SK-N-MC (cell line): ENCODE results near the gene DLEC1.

Experiments used
- DNase-seq: peaks from one replicate; pipeline ENCODE4 v3.0.0-alpha.2; 2011; ENCODE audit warnings: low read depth, low spot score
- H3K27ac ChIP-seq: fragments of 200-600 bp; sonication (generic); 2 replicates; pipeline ENCODE4 v1.5.1; 2016; ENCODE audit warnings: mixed run types
- H3K36me3 ChIP-seq: fragments of 200-600 bp; sonication (generic); 2 replicates; pipeline ENCODE4 v1.6.1; 2017; ENCODE audit warnings: antibody characterized with exemption, low read length, mixed read lengths; ENCODE audit not compliant: insufficient read depth
- H3K4me3 ChIP-seq: fragments of 200-600 bp; sonication (generic); 2 replicates; pipeline ENCODE4 v1.5.1; 2016
- H3K9ac ChIP-seq: fragments of 200-600 bp; sonication (generic); 2 replicates; pipeline ENCODE4 v1.8.0; 2017; ENCODE audit warnings: mixed run types, mixed read lengths; ENCODE audit not compliant: insufficient read length
- H3K9me3 ChIP-seq: fragments of 200-600 bp; sonication (generic); 2 replicates; pipeline ENCODE4 v1.6.1; 2017; ENCODE audit warnings: low read depth, mild to moderate bottlenecking, antibody characterized with exemption, low read length, moderate library complexity, mixed read lengths
- EZH2 ChIP-seq: fragments of 200-600 bp; sonication (generic); IDR thresholded peaks from one replicate; pipeline ENCODE4 v1.6.1; 2017; ENCODE audit warnings: antibody characterized with exemption
- FOXP2 ChIP-seq: optimal IDR thresholded peaks from 2 replicates; pipeline ENCODE3; 2011; ENCODE audit warnings: mild to moderate bottlenecking, moderate library complexity; ENCODE audit not compliant: insufficient read depth; ENCODE audit errors: extremely low read length, control extremely low read depth
- POLR2AphosphoS5 ChIP-seq: IDR thresholded peaks from 2 replicates; pipeline ENCODE4 v1.6.1; 2012; ENCODE audit warnings: mild to moderate bottlenecking, low read depth, low read length, borderline replicate concordance

The DLEC1 gene

GRCh38 chr3:38000965-38001455 is 38.0 kb upstream of the DLEC1 start:
- no peak for DNase-seq
- Histone ChIP-seq H3K36me3 (no peaks in the 10 kb centered on the region), H3K9ac (no peak overlapping the region), H3K27ac (no peak overlapping the region), H3K9me3 (no peaks in the 10 kb centered on the region), H3K4me3 (no peak overlapping the region)
- TF ChIP-seq POLR2AphosphoS5 (no peak), FOXP2 (no peak), EZH2 (no peak)

DNA sequence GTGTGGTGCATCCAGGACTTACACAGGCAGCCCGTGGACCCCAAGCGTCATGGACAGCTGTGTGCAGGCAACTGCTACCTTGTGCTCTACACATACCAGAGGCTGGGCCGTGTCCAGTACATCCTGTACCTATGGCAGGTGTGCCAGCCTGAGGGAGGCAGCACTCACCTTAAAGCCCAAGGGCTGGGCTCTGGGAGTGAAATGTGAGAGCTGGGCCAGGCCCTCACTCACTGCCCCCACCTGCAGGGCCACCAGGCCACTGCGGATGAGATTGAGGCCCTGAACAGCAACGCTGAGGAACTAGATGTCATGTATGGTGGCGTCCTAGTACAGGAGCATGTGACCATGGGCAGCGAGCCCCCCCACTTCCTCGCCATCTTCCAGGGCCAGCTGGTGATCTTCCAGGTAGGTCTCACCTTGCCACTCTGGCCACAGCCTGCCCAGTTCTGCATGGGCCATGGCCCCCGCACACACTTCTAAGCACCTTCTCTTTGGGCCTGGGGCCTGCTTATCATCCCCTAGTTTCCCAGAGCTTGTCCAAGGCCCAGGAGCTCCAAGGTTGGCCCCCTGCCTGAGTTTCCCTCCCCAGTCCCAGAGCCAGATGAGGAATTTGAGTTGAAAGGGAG is 37.4 kb upstream of the DLEC1 start:
- H3K36me3 ChIP-seq: no peaks in the 10 kb centered on the region
- no peak overlapping the region for H3K9ac ChIP-seq
- no peaks in the 10 kb centered on the region for H3K9me3 ChIP-seq
- no peak overlapping the region for H3K27ac ChIP-seq
- DNase-seq: no peak
- no peak overlapping the region for H3K4me3 ChIP-seq
- no peak for TF ChIP-seq EZH2
- no peak for TF ChIP-seq POLR2AphosphoS5

DNA sequence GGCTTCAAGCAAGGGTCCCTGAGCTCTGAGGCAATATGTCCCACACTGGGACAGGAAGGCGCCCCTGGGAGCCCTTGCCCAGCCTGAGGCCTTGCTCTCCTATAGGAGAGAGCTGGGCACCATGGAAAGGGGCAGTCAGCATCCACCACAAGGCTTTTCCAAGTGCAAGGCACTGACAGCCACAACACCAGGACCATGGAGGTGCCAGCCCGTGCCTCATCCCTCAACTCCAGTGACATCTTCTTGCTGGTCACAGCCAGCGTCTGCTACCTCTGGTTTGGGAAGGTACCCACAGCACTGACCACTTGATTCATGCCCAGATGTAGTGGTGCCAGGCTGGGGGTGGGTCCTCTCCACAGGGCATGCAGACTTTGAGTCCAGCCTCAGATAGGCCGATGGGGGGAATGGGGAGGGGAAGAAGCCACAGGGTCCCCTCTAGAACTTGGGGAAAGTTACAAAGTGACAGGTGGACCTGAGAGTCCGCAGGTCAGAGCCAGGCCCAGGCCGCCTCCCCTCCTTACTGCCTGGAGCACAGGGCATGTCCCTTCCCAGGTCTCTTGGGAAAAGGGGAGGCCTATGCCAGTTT is 36.6 kb upstream of the DLEC1 start:
- no peak overlapping the region for H3K27ac ChIP-seq
- H3K9me3 ChIP-seq: no peaks in the 10 kb centered on the region
- TF ChIP-seq FOXP2: no peak
- TF ChIP-seq POLR2AphosphoS5: no peak
- TF ChIP-seq EZH2: no peak
- H3K36me3 ChIP-seq: no peaks in the 10 kb centered on the region
- DNase-seq: no peak
- no peak overlapping the region for H3K4me3 ChIP-seq
- H3K9ac ChIP-seq: no peak overlapping the region

GRCh38 chr3:38002940-38003339 is 36.1 kb upstream of the DLEC1 start:
- Histone ChIP-seq H3K9me3 (no peaks in the 10 kb centered on the region), H3K4me3 (no peak overlapping the region), H3K9ac (no peak overlapping the region), H3K36me3 (no peaks in the 10 kb centered on the region), H3K27ac (no peak overlapping the region)
- no peak for DNase-seq
- TF ChIP-seq FOXP2: no peak
- no peak for TF ChIP-seq POLR2AphosphoS5
- TF ChIP-seq EZH2: no peak

GRCh38 chr3:38003371-38003816 is 35.6 kb upstream of the DLEC1 start:
- no peak for TF ChIP-seq FOXP2
- no peak for TF ChIP-seq POLR2AphosphoS5
- no peak for TF ChIP-seq EZH2
- Histone ChIP-seq H3K4me3 (no peak overlapping the region), H3K9ac (no peak overlapping the region), H3K36me3 (no peaks in the 10 kb centered on the region), H3K27ac (no peak overlapping the region), H3K9me3 (no peaks in the 10 kb centered on the region)
- no peak for DNase-seq

DNA sequence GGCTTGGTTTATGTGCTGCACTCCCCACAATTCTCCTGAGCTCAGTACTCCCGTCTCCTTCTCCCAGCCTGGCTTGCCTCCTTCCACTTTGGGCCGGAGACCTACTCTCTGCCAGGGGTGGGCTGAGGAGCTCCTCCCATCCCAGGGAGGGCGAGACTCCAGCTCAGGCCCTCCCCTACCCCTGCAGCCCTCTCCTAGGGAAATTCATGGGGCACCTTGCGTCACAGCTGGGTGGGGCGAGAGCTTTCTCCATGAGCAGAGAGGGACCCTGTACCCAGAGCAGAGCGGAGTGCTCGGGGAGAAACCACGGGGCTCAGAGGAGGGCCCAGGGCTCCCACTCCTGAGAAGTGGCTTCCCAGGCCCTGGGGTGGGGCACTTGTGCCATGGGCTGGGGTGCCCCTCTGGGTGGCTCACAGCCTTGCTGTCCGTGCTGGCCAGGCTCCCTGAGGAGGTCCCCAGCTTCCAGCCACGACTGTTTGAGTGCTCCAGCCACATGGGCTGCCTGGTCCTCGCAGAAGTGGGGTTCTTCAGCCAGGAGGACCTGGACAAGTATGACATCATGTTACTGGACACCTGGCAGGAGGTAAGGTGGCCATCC is 35.1 kb upstream of the DLEC1 start:
- TF ChIP-seq FOXP2: no peak
- no peak for TF ChIP-seq POLR2AphosphoS5
- TF ChIP-seq EZH2: no peak
- no peak overlapping the region for H3K4me3 ChIP-seq
- H3K9ac ChIP-seq: no peak overlapping the region
- H3K36me3 ChIP-seq: no peaks in the 10 kb centered on the region
- DNase-seq: no peak
- H3K27ac ChIP-seq: no peak overlapping the region
- H3K9me3 ChIP-seq: no peaks in the 10 kb centered on the region

DNA sequence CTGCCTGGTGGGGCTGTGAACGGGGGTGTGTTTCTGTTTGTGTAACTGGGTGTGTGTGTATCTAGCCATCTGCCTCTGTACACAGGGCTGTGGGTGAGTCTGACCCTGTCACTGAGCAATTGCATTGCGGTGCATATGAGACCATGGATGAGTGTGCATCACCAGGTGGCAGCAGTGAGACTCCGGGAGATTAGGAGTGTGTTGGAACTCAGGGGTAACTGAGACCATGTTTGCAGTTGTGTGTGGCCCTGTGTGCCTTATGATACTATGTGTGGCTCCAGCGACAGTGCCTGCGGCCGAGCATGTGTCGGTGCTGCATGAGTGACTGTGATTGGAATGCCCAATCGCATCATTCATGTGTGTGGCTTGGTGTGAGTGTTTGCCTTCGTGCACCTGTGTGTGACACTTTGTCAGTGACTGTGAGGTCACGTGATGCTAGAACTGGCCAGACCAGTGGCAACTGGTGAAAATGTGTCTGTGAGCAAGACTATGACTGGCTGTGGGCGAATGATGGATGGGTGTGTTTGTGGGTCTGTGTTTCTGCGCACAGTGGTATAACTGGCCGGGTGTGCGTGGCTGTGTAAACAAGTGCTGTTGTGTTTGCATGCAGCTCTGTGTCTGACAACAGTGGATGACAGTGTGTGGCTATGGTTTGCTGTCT is 34.5 kb upstream of the DLEC1 start:
- H3K9me3 ChIP-seq: no peaks in the 10 kb centered on the region
- TF ChIP-seq POLR2AphosphoS5 (no peak), FOXP2 (no peak), EZH2 (no peak)
- H3K4me3 ChIP-seq: no peak overlapping the region
- DNase-seq: no peak
- no peak overlapping the region for H3K27ac ChIP-seq
- no peaks in the 10 kb centered on the region for H3K36me3 ChIP-seq
- H3K9ac ChIP-seq: no peak overlapping the region

DNA sequence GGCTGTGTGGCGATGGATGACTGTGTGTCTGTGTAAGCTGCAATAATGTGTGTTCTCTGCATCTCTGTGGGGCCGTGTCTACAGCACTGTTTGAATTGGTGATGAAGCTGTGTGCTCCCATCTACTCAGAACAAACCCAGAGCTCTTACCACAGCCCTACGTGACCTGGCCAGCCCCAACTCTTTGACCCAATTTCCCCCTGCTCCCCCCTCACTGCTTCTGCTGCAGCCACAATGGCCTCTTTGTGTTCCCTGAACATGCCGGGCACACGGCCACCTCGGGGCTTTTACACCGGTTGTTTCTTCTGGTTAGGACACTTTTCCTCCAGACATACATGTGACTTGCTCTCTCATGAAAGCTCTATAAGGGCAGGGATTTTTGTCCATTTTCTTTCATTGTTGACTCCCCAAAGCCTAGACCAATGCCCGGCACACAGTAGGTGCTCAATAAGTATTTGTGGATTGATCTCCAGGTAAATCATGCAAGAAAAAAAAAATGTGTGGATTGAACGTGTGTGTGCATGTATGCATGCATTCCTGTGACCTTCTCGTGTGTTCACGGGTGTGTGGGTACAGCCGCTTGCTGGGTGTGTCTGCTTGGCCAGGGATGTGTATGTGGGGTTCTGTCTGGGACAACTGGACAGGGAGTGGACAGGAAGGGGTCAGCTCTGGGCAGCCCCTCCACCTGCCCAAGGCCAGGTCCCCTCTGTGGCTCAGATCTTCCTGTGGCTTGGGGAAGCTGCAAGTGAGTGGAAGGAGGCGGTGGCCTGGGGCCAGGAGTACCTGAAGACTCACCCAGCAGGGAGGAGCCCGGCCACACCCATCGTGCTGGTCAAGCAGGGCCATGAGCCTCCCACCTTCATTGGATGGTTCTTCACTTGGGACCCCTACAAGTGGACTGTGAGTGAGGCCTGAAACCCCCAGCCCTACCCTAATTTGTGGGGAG is 33.7 kb upstream of the DLEC1 start:
- H3K27ac ChIP-seq: no peak overlapping the region
- H3K9ac ChIP-seq: no peak overlapping the region
- no peaks in the 10 kb centered on the region for H3K36me3 ChIP-seq
- no peak for DNase-seq
- no peak for TF ChIP-seq POLR2AphosphoS5
- no peaks in the 10 kb centered on the region for H3K9me3 ChIP-seq
- H3K4me3 ChIP-seq: no peak overlapping the region
